Prostate gland (tissue), 2 donors: ENCODE measurements around the gene PAN3.

ENCODE experiments used
- CTCF ChIP-seq, 4 experiments: fragments of 200-600 bp in 2 of 4; fragments of 450-650 bp in 2 of 4; sonication (generic) in 2 of 4; IDR thresholded peaks; 1 replicate in 3 of 4; 2 replicates in 1 of 4; pipeline ENCODE4 v1.5.1; 2016 to 2019; ENCODE audit warnings: antibody characterized with exemption in 4 of 4, mild to moderate bottlenecking in 2 of 4, moderate library complexity in 2 of 4
- POLR2A ChIP-seq: fragments of 450-650 bp; IDR thresholded peaks from one replicate; pipeline ENCODE4 v1.6.1; 2016; ENCODE audit warnings: antibody characterized with exemption, mild to moderate bottlenecking
- POLR2AphosphoS5 ChIP-seq: sonication (generic); formaldehyde crosslinking; IDR thresholded peaks from one replicate; pipeline ENCODE4 v1.6.1; 2017; ENCODE audit warnings: antibody characterized with exemption

- TF ChIP-seq CTCF (IDR thresholded peaks at IDR 0.05) = no peak
- no peak for TF ChIP-seq POLR2A
- TF ChIP-seq POLR2AphosphoS5 = no peak
These were observed 41.6 kb downstream of the PAN3 start for GRCh38 chr13:28179974-28180373.
